NCI-H1436 treated with DMSO at 0.1 percent for 48 hours (cell line): ENCODE data around the gene REC8.

Experiments used
- DNase-seq: peaks from one replicate; lab custom pipeline; 2025; lab: John Stamatoyannopoulos, UW

Gene REC8

GRCh38 chr14:24159777-24160498 lies 11.9 kb upstream of the REC8 start:
- no peak for DNase-seq

- DNase-seq = no peak
These were observed 11.4 kb upstream of the REC8 start for GRCh38 chr14:24160499-24160849.

- peak; percentile 74 for DNase-seq
These were observed 10.8 kb upstream of the REC8 start, which contains the start of gene IRF9 for GRCh38 chr14:24160850-24161804. IRF9 (plus strand) TSS chr14:24161265; CDS start chr14:24162145, 880 bp downstream.

GRCh38 chr14:24162093-24162492 lies 9.8 kb upstream of the REC8 start:
- DNase-seq = no peak

GRCh38 chr14:24164518-24164991 lies 7.3 kb upstream of the REC8 start:
- DNase-seq = no peak

GRCh38 chr14:24165785-24166184 lies 6.1 kb upstream of the REC8 start:
- DNase-seq = no peak

GRCh38 chr14:24167469-24168114 lies 4.3 kb upstream of the REC8 start:
- DNase-seq = no peak

- no peak for DNase-seq
These were observed 481 bp downstream of the REC8 start for GRCh38 chr14:24172261-24172860.

- no peak for DNase-seq
These were observed 996 bp downstream of the REC8 start for GRCh38 chr14:24172871-24173281.

- no peak for DNase-seq
These were observed 4.7 kb downstream of the REC8 start for GRCh38 chr14:24176599-24176998.

GRCh38 chr14:24177041-24177825 lies 5.4 kb downstream of the REC8 start:
- no peak for DNase-seq

GRCh38 chr14:24177891-24178290 lies 6.0 kb downstream of the REC8 start:
- no peak for DNase-seq

- no peak for DNase-seq
These were observed 6.7 kb downstream of the REC8 start for GRCh38 chr14:24178399-24179178.

GRCh38 chr14:24179294-24179960 lies 7.5 kb downstream of the REC8 start:
- no peak for DNase-seq

GRCh38 chr14:24179961-24180796 lies 8.3 kb downstream of the REC8 start:
- no peak for DNase-seq

GRCh38 chr14:24181371-24182077 lies 9.6 kb downstream of the REC8 start:
- no peak for DNase-seq

- no peak for DNase-seq
These were observed 10.4 kb downstream of the REC8 start for GRCh38 chr14:24182110-24182882.
